Chondrocyte (in vitro differentiated cells): ENCODE measurements around the gene BAD. TPM values are rescaled to one million over a fixed set of nuclear protein-coding genes. Genes with fewer than 3 reads are reported as not detected.

ENCODE experiments used
- DNase-seq: peaks from one replicate; pipeline ENCODE4 v3.0.0; 2021; ENCODE audit warnings: mixed read lengths, low spot score
- H3K27ac Mint-ChIP-seq: one replicate; pipeline ENCODE4 v1.8.0; 2021; ENCODE audit warnings: mild to moderate bottlenecking, moderate library complexity, mixed read lengths; ENCODE audit not compliant: unreplicated experiment
- H3K27me3 Mint-ChIP-seq: 2 replicates; pipeline ENCODE4 v1.8.0; 2021; ENCODE audit warnings: low read depth, mixed read lengths
- H3K36me3 Mint-ChIP-seq: 2 replicates; pipeline ENCODE4 v1.8.0; 2021; ENCODE audit warnings: low read depth, mixed read lengths
- H3K4me1 Mint-ChIP-seq: 2 replicates; pipeline ENCODE4 v1.8.0; 2021; ENCODE audit warnings: low read depth, mild to moderate bottlenecking, mixed read lengths
- H3K4me3 Mint-ChIP-seq: one replicate; pipeline ENCODE4 v1.8.0; 2021; ENCODE audit warnings: mild to moderate bottlenecking, moderate library complexity, mixed read lengths; ENCODE audit not compliant: unreplicated experiment
- H3K9me3 Mint-ChIP-seq: 2 replicates; pipeline ENCODE4 v1.8.0; 2021; ENCODE audit warnings: low read depth, mixed read lengths
- CTCF ChIP-seq: fragments of 200-600 bp; sonication (generic); IDR thresholded peaks from 2 replicates; pipeline ENCODE4 v1.5.0; 2021; ENCODE audit warnings: antibody characterized with exemption, mild to moderate bottlenecking, moderate library complexity
- total RNA-seq: library from RNA; stranded (reverse); gene quantifications from 3 replicates; pipeline ENCODE4 v1.2.1, GENCODE V29; 2021

Gene BAD
- total RNA-seq, 1 donor from 2014 or later = 56.8 TPM

GRCh38 chr11:64244107-64244506 is 40.4 kb downstream of the BAD start:
- TF ChIP-seq CTCF = no peak
- no peak for DNase-seq
- Mint-ChIP-seq H3K4me3 (peak overlapping the region; percentile 89), H3K4me1 (peaks cover 44% of the 10 kb centered on the region), H3K9me3 (no peaks in the 10 kb centered on the region), H3K27ac (peak overlapping the region; percentile 66), H3K27me3 (no peaks in the 10 kb centered on the region), H3K36me3 (peaks cover 4% of the 10 kb centered on the region)

GRCh38 chr11:64243236-64243854 is 41.1 kb downstream of the BAD start:
- Mint-ChIP-seq H3K4me1 (peaks cover 44% of the 10 kb centered on the region), H3K9me3 (no peaks in the 10 kb centered on the region), H3K36me3 (peaks cover 5% of the 10 kb centered on the region), H3K27me3 (no peaks in the 10 kb centered on the region), H3K4me3 (peak overlapping the region; percentile 39), H3K27ac (peak overlapping the region; percentile 66)
- TF ChIP-seq CTCF = no peak
- DNase-seq = no peak

GRCh38 chr11:64241491-64242374 is 42.7 kb downstream of the BAD start:
- peaks cover 12% of the 10 kb centered on the region for H3K36me3 Mint-ChIP-seq
- H3K4me3 Mint-ChIP-seq = peak overlapping the region; percentile 87
- H3K9me3 Mint-ChIP-seq = no peaks in the 10 kb centered on the region
- no peaks in the 10 kb centered on the region for H3K27me3 Mint-ChIP-seq
- peaks cover 37% of the 10 kb centered on the region for H3K4me1 Mint-ChIP-seq
- peak; percentile 100 for DNase-seq
- peak overlapping the region; percentile 95 for H3K27ac Mint-ChIP-seq
- no peak for TF ChIP-seq CTCF

GRCh38 chr11:64241241-64241490 is 43.3 kb downstream of the BAD start:
- H3K27me3 Mint-ChIP-seq = no peaks in the 10 kb centered on the region
- peaks cover 12% of the 10 kb centered on the region for H3K36me3 Mint-ChIP-seq
- H3K4me1 Mint-ChIP-seq = peaks cover 37% of the 10 kb centered on the region
- H3K27ac Mint-ChIP-seq = peak overlapping the region; percentile 95
- no peak for DNase-seq
- no peaks in the 10 kb centered on the region for H3K9me3 Mint-ChIP-seq
- H3K4me3 Mint-ChIP-seq = peak overlapping the region; percentile 87
- no peak for TF ChIP-seq CTCF

- no peak for TF ChIP-seq CTCF
- Mint-ChIP-seq H3K4me1 (peaks cover 38% of the 10 kb centered on the region), H3K36me3 (peaks cover 12% of the 10 kb centered on the region), H3K9me3 (no peaks in the 10 kb centered on the region), H3K27me3 (no peaks in the 10 kb centered on the region), H3K27ac (peak within 1 kb of the TSS; percentile 95), H3K4me3 (peak within 1 kb of the TSS; percentile 87)
- peak; percentile 99 for DNase-seq
These were observed 43.8 kb downstream of the BAD start, which contains the start of gene FKBP2 for GRCh38 chr11:64240435-64241240. TSS of gene FKBP2 (plus strand) at chr11:64241095. CDS start at chr11:64242388, 1,293 bp downstream.
